OCI-LY7 (cell line): ENCODE measurements around the gene SLC52A3. TPM values are rescaled to one million over a fixed set of nuclear protein-coding genes. Genes with fewer than 3 reads are reported as not detected.

Experiments
- BruUV-seq: library from RNA; stranded (reverse); fragments of 400-500 nt; replicated peaks from 2 replicates; lab custom pipeline; 2021; lab: Mats Ljungman, UMichigan
- CTCF ChIA-PET: fragments of 300-600 bp; sonication (Branson Sonifier 250); formaldehyde crosslinking; loops from one replicate; lab custom pipeline; 2022; ENCODE audit warnings: antibody characterized with exemption; ENCODE audit not compliant: unreplicated experiment; lab: Charles Lee
- POLR2A ChIA-PET: fragments of 300-600 bp; sonication (Branson Sonifier 250); formaldehyde crosslinking; loops from one replicate; lab custom pipeline; 2022; ENCODE audit warnings: antibody characterized with exemption; lab: Charles Lee
- DNase-seq: peaks from one replicate; pipeline ENCODE4 v3.0.0-alpha.2; 2015; ENCODE audit warnings: low spot score
- H2AFZ ChIP-seq: fragments of 200-600 bp; sonication (generic), shearing (Covaris generic); 2 replicates; pipeline ENCODE4 v1.6.1; 2014; ENCODE audit warnings: mild to moderate bottlenecking, antibody characterized with exemption, low read length, moderate library complexity
- H3K27ac ChIP-seq: fragments of 200-600 bp; sonication (generic); 2 replicates; pipeline ENCODE4 v1.5.1; 2014; ENCODE audit warnings: mixed run types, low read depth, mild to moderate bottlenecking, moderate library complexity, low read length, inconsistent platforms; ENCODE audit not compliant: poor library complexity, severe bottlenecking
- H3K36me3 ChIP-seq: fragments of 200-600 bp; sonication (generic); 2 replicates; pipeline ENCODE4 v1.6.1; 2014; ENCODE audit warnings: mild to moderate bottlenecking, antibody characterized with exemption, low read length, moderate library complexity, mixed read lengths; ENCODE audit not compliant: insufficient read depth
- H3K4me1 ChIP-seq: fragments of 200-600 bp; sonication (generic); 2 replicates; pipeline ENCODE4 v1.5.1; 2014; ENCODE audit warnings: mild to moderate bottlenecking, low read length; ENCODE audit not compliant: insufficient read depth, poor library complexity, severe bottlenecking
- H3K4me2 ChIP-seq: fragments of 200-600 bp; sonication (generic); 2 replicates; pipeline ENCODE4 v1.6.1; 2014; ENCODE audit warnings: mild to moderate bottlenecking, low read length
- H3K4me3 ChIP-seq: fragments of 200-600 bp; sonication (generic); 2 replicates; pipeline ENCODE4 v1.5.1; 2014; ENCODE audit warnings: mild to moderate bottlenecking, low read depth, low read length; ENCODE audit not compliant: poor library complexity, severe bottlenecking
- H3K79me2 ChIP-seq: fragments of 200-600 bp; sonication (generic); 2 replicates; pipeline ENCODE4 v1.6.1; 2016; ENCODE audit warnings: low read depth, mild to moderate bottlenecking, low read length, moderate library complexity, mixed read lengths; ENCODE audit not compliant: insufficient read depth
- H3K9me2 ChIP-seq: fragments of 200-600 bp; sonication (generic); 2 replicates; pipeline ENCODE4 v1.6.1; 2016; ENCODE audit warnings: mild to moderate bottlenecking, low read length, mixed read lengths; ENCODE audit not compliant: insufficient read depth
- H3K9me3 ChIP-seq: fragments of 200-600 bp; sonication (generic); 2 replicates; pipeline ENCODE4 v1.6.1; 2014; ENCODE audit warnings: mild to moderate bottlenecking, mixed run types, low read length, mixed read lengths
- H4K20me1 ChIP-seq: fragments of 200-600 bp; sonication (generic); 2 replicates; pipeline ENCODE4 v1.6.1; 2014; ENCODE audit warnings: mild to moderate bottlenecking, antibody characterized with exemption, low read length, moderate library complexity, mixed read lengths; ENCODE audit not compliant: insufficient read depth
- CTCF ChIP-seq: fragments of 200-600 bp; sonication (generic); conservative IDR thresholded peaks from 2 replicates; pipeline ENCODE4 v1.5.1; 2014; ENCODE audit warnings: mild to moderate bottlenecking, antibody characterized with exemption, low read length, moderate library complexity, mixed read lengths
- EZH2phosphoT487 ChIP-seq: fragments of 200-600 bp; sonication (generic); IDR thresholded peaks from 2 replicates; pipeline ENCODE4 v1.6.1; 2018; ENCODE audit warnings: low read depth, borderline replicate concordance, mild to moderate bottlenecking, mixed run types, antibody characterized with exemption, low read length, moderate library complexity, mixed read lengths
- intact Hi-C: fragments of 100-400 bp; cut with micrococcal nuclease; formaldehyde crosslinking; loops from one replicate; pipeline ENCODE4 v1.10.0; 2022; ENCODE audit not compliant: unreplicated experiment
- total RNA-seq, 2 experiments: library from RNA; depleted of rRNA in 1 of 2; stranded (reverse); fragments of >200 nt in 1 of 2; shearing (Covaris generic) in 1 of 2; gene quantifications; 2 replicates each; pipeline ENCODE4 v1.2.3, GENCODE V29; 2014 to 2022

Gene SLC52A3
- total RNA-seq, 2 experiments from 2014 or later: not detected

GRCh38 chr20:710780-711450 is 57.4 kb downstream of the SLC52A3 start:
- Histone ChIP-seq H3K27ac (no peak overlapping the region), H3K79me2 (no peaks in the 10 kb centered on the region), H3K4me2 (no peak overlapping the region), H3K4me3 (no peak overlapping the region), H2AFZ (no peak overlapping the region), H3K36me3 (no peaks in the 10 kb centered on the region), H3K4me1 (no peaks in the 10 kb centered on the region), H3K9me3 (no peaks in the 10 kb centered on the region), H3K9me2 (no peaks in the 10 kb centered on the region), H4K20me1 (no peaks in the 10 kb centered on the region)
- CTCF ChIA-PET: no interaction called here
- POLR2A ChIA-PET: no interaction called here
- DNase-seq: no peak
- TF ChIP-seq EZH2phosphoT487 (no peak), CTCF (no peak)
- intact Hi-C loops: no loop called here
- BruUV-seq: no TSS peak

Other genes with a start within 250 kb of the SLC52A3 start
- 69.8 and 90.8 TPM in 2 replicates for gene CSNK2A1, start 224.7 kb downstream of the SLC52A3 start, total RNA-seq (2014; rRNA removed; shearing (Covaris generic))
- 164 and 174 TPM in 2 replicates for gene CSNK2A1, start 224.7 kb downstream of the SLC52A3 start, total RNA-seq (2022)
- not detected in 2 replicates for gene TCF15, start 158.2 kb downstream of the SLC52A3 start, total RNA-seq (2014; rRNA removed; shearing (Covaris generic))
- gene TCF15, start 158.2 kb downstream of the SLC52A3 start, total RNA-seq (2022): not detected in 2 replicates
- 12.4 and 18.6 TPM in 2 replicates for gene SRXN1, start 115.3 kb downstream of the SLC52A3 start, total RNA-seq (2014; rRNA removed; shearing (Covaris generic))
- gene SRXN1, start 115.3 kb downstream of the SLC52A3 start, total RNA-seq (2022): 17.1 and 19.8 TPM in 2 replicates
- not detected in 2 replicates for gene SCRT2, start 92.7 kb downstream of the SLC52A3 start, total RNA-seq (2014; rRNA removed; shearing (Covaris generic))
- gene SCRT2, start 92.7 kb downstream of the SLC52A3 start, total RNA-seq (2022): not detected in 2 replicates
- 15.9 and 16.2 TPM in 2 replicates for gene FAM110A, start 65.2 kb upstream of the SLC52A3 start, total RNA-seq (2014; rRNA removed; shearing (Covaris generic))
- gene FAM110A, start 65.2 kb upstream of the SLC52A3 start, total RNA-seq (2022): 28.2 and 36.4 TPM in 2 replicates
- gene ANGPT4, start 147.8 kb upstream of the SLC52A3 start, total RNA-seq (2014; rRNA removed; shearing (Covaris generic)): not detected in 2 replicates
- not detected in 2 replicates for gene ANGPT4, start 147.8 kb upstream of the SLC52A3 start, total RNA-seq (2022)
- not detected in 2 replicates for gene RSPO4, start 233.8 kb upstream of the SLC52A3 start, total RNA-seq (2014; rRNA removed; shearing (Covaris generic))
- gene RSPO4, start 233.8 kb upstream of the SLC52A3 start, total RNA-seq (2022): not detected in 2 replicates